HG03432 (cell line): ENCODE results near the gene OR2A14.
"Not testable (repeated sequence)": the region's sequence is repeated elsewhere in the genome, so short reads cannot be mapped to it uniquely, and the experiment has no call there.

Experiments used
- ATAC-seq: cut with Tn5 transposase; IDR thresholded peaks from one replicate; pipeline ENCODE4 v1.9.1; 2021; ENCODE audit warnings: mild to moderate bottlenecking, moderate library complexity; ENCODE audit not compliant: unreplicated experiment

OR2A14 gene

GRCh38 chr7:144122876-144123275, at the start of gene OR2A14:
TSS of gene OR2A14 (plus strand) at chr7:144123176. CDS start at chr7:144129113, 5,937 bp downstream.
- ATAC-seq = no peak

GRCh38 chr7:144074374-144074773, 48.6 kb upstream of the OR2A14 start:
- no peak for ATAC-seq

- ATAC-seq = no peak
Measured at GRCh38 chr7:144085978-144086377, 37.0 kb upstream of the OR2A14 start, which contains the start of gene OR2A12. TSS of gene OR2A12 (plus strand) at chr7:144086278. CDS start at chr7:144095108, 8,830 bp downstream.

GRCh38 chr7:144086730-144087129, 36.2 kb upstream of the OR2A14 start:
- ATAC-seq = no peak

GRCh38 chr7:144087230-144087629, 35.7 kb upstream of the OR2A14 start:
- no peak for ATAC-seq

- no peak for ATAC-seq
Measured at GRCh38 chr7:144090667-144091066, 32.3 kb upstream of the OR2A14 start.

- no peak for ATAC-seq
Measured at GRCh38 chr7:144098776-144099175, 24.2 kb upstream of the OR2A14 start.

GRCh38 chr7:144100607-144101006, 22.4 kb upstream of the OR2A14 start:
- no peak for ATAC-seq

GRCh38 chr7:144102041-144102440, 20.9 kb upstream of the OR2A14 start:
- no peak for ATAC-seq

GRCh38 chr7:144105211-144105610, 17.8 kb upstream of the OR2A14 start:
- ATAC-seq = no peak

- ATAC-seq = no peak
Measured at GRCh38 chr7:144109283-144109682, 13.7 kb upstream of the OR2A14 start, which contains the start of gene OR2A2. TSS of gene OR2A2 (plus strand) at chr7:144109583. CDS start at chr7:144109583, 0 bp downstream.

GRCh38 chr7:144110272-144110671, 12.7 kb upstream of the OR2A14 start:
- no peak for ATAC-seq

GRCh38 chr7:144113651-144114050, 9.3 kb upstream of the OR2A14 start:
- ATAC-seq = no peak

GRCh38 chr7:144118341-144118740, 4.6 kb upstream of the OR2A14 start:
- no peak for ATAC-seq

- peak; percentile 100 for ATAC-seq
Measured at GRCh38 chr7:144127714-144128334, 4.8 kb downstream of the OR2A14 start.

GRCh38 chr7:144129601-144130000, 6.6 kb downstream of the OR2A14 start:
- ATAC-seq = not testable (repeated sequence)

GRCh38 chr7:144130730-144131129, 7.8 kb downstream of the OR2A14 start:
- ATAC-seq = no peak

GRCh38 chr7:144132262-144132661, 9.3 kb downstream of the OR2A14 start:
- ATAC-seq = no peak

GRCh38 chr7:144133307-144133706, 10.3 kb downstream of the OR2A14 start:
- ATAC-seq = no peak

- ATAC-seq = no peak
Measured at GRCh38 chr7:144134116-144134515, 11.1 kb downstream of the OR2A14 start.

GRCh38 chr7:144137501-144137900, 14.5 kb downstream of the OR2A14 start:
- ATAC-seq = no peak

GRCh38 chr7:144142187-144142586, 19.2 kb downstream of the OR2A14 start:
- no peak for ATAC-seq

GRCh38 chr7:144144426-144144825, 21.4 kb downstream of the OR2A14 start:
- ATAC-seq = no peak
